HepG2 (cell line): ENCODE measurements around the gene QRFP. TPM values are rescaled to one million over a fixed set of nuclear protein-coding genes. Genes with fewer than 3 reads are reported as not detected.

ENCODE experiments used
- ATAC-seq: fragments of 200-7000 bp; cut with Tn5 transposase; 3 replicates; pipeline ENCODE4 v1.9.1; 2020; ENCODE audit warnings: mild to moderate bottlenecking, moderate library complexity
- BruUV-seq: library from RNA; stranded (reverse); fragments of 400-500 nt; replicated peaks from 2 replicates; lab custom pipeline; 2021; lab: Mats Ljungman, UMichigan
- CTCF ChIA-PET: fragments of 300-600 bp; formaldehyde crosslinking; extraction: SDS; loops from one replicate; lab custom pipeline; 2021; ENCODE audit warnings: low total read pairs, inconsistent platforms, low intra/inter-chr PET ratio; lab: Yijun Ruan, JAX
- POLR2A ChIA-PET: fragments of 350-600 bp; sonication (Branson Sonifier 250); formaldehyde crosslinking; loops from one replicate; lab custom pipeline; 2020; ENCODE audit warnings: antibody characterized with exemption, inconsistent platforms; lab: Yijun Ruan, JAX
- DNase-seq: peaks from one replicate; pipeline ENCODE4 v3.0.0-alpha.2; 2015; ENCODE audit warnings: low spot score
- FAIRE-seq: peaks from 3 replicates; lab custom pipeline; 2011; peaks lifted over from hg19 to GRCh38; lab: Jason Lieb, UNC
- H2AFZ ChIP-seq: one replicate; pipeline ENCODE4 v1.6.1; 2011; ENCODE audit warnings: low read length, inconsistent platforms
- H3K27ac ChIP-seq: fragments of 300-600 bp; 3 replicates; pipeline ENCODE4 v1.8.0; 2011; ENCODE audit warnings: mixed run types, mild to moderate bottlenecking, mixed read lengths, low read length, inconsistent platforms; ENCODE audit not compliant: insufficient read depth; ENCODE audit errors: extremely low read length
- H3K27me3 ChIP-seq, 2 experiments: fragments of 200-600 bp in 1 of 2; 2 replicates in 1 of 2; 3 replicates in 1 of 2; pipeline versions ENCODE4 v1.6.0 to v1.8.0; 2011; ENCODE audit warnings: low read length in 2 of 2, mild to moderate bottlenecking in 2 of 2, moderate library complexity in 2 of 2, inconsistent platforms in 1 of 2; ENCODE audit not compliant: insufficient read depth in 2 of 2, control insufficient read depth in 1 of 2
- H3K36me3 ChIP-seq, 2 experiments: fragments of 200-600 bp in 1 of 2; replicated peaks in 1 of 2; 2 replicates in 1 of 2; 3 replicates in 1 of 2; pipeline versions ENCODE4 v1.5.1 to v1.8.0; 2011; ENCODE audit warnings: low read length in 2 of 2, inconsistent platforms in 1 of 2; ENCODE audit not compliant: insufficient read depth in 2 of 2, control insufficient read depth in 1 of 2
- H3K4me1 ChIP-seq: 2 replicates; pipeline ENCODE4 v1.5.1; 2012; ENCODE audit warnings: low read length, inconsistent platforms; ENCODE audit not compliant: insufficient read depth
- H3K4me2 ChIP-seq: 2 replicates; pipeline ENCODE4 v1.6.0; 2011; ENCODE audit warnings: low read depth, low read length, inconsistent platforms
- H3K4me3 ChIP-seq, 3 experiments: fragments of 200-600 bp in 1 of 3; sonication (generic), shearing (Covaris generic) in 1 of 3; replicated peaks in 1 of 3; 2 replicates each; pipeline ENCODE4 v1.5.1; 2011 to 2016; ENCODE audit warnings: low read length in 3 of 3, inconsistent platforms in 2 of 3, low read depth in 2 of 3, mild to moderate bottlenecking in 2 of 3, control low read depth in 1 of 3, mixed read lengths in 1 of 3; ENCODE audit not compliant: insufficient read depth in 1 of 3
- H3K79me2 ChIP-seq: one replicate; pipeline ENCODE4 v1.6.1; 2011; ENCODE audit warnings: low read length, inconsistent platforms; ENCODE audit not compliant: insufficient read depth
- H3K9ac ChIP-seq: 2 replicates; pipeline ENCODE4 v1.6.0; 2011; ENCODE audit warnings: mild to moderate bottlenecking, low read depth, low read length, inconsistent platforms; ENCODE audit not compliant: insufficient read depth
- H3K9me3 ChIP-seq: 2 replicates; pipeline ENCODE4 v1.5.1; 2012; ENCODE audit warnings: mild to moderate bottlenecking, low read length
- H4K20me1 ChIP-seq: 2 replicates; pipeline ENCODE4 v1.6.0; 2011; ENCODE audit warnings: inconsistent platforms, mild to moderate bottlenecking, low read length, moderate library complexity; ENCODE audit not compliant: insufficient read depth
- AKNA ChIP-seq: sonication (generic); formaldehyde crosslinking; IDR thresholded peaks from 2 replicates; pipeline ENCODE4 v1.4.0; 2020; ENCODE audit warnings: missing genetic modification reagents, borderline replicate concordance
- ETV5 ChIP-seq: IDR thresholded peaks from 2 replicates; pipeline ENCODE4 v1.6.1; 2018; ENCODE audit warnings: missing biosample characterization, missing genetic modification reagents, inconsistent platforms, borderline replicate concordance
- EZH2 ChIP-seq: conservative IDR thresholded peaks from 2 replicates; pipeline ENCODE4 v1.6.1; 2012; ENCODE audit warnings: mild to moderate bottlenecking, low read depth, low read length, moderate library complexity
- MEIS2 ChIP-seq: sonication (generic); formaldehyde crosslinking; IDR thresholded peaks from 2 replicates; pipeline ENCODE4 v1.9.0; 2021; ENCODE audit warnings: mild to moderate bottlenecking, missing genetic modification reagents
- NR2F1 ChIP-seq, 2 experiments: fragments of 450-650 bp in 1 of 2; formaldehyde crosslinking in 1 of 2; IDR thresholded peaks; 2 replicates each; pipeline versions ENCODE4 v1.5.0 to v1.6.1; 2016 to 2020; ENCODE audit warnings: mild to moderate bottlenecking in 1 of 2, missing compliant biosample characterization in 1 of 2, missing genetic modification reagents in 1 of 2, moderate library complexity in 1 of 2
- SRSF9 ChIP-seq: fragments of 200-400 bp; formaldehyde crosslinking; IDR thresholded peaks from 2 replicates; pipeline ENCODE4 v1.6.1; 2018; ENCODE audit warnings: borderline replicate concordance, mild to moderate bottlenecking, low read depth, low read length; ENCODE audit not compliant: insufficient read depth, poor library complexity, severe bottlenecking
- ZKSCAN5 ChIP-seq: sonication (generic); formaldehyde crosslinking; IDR thresholded peaks from 2 replicates; pipeline ENCODE4 v1.5.1; 2020; ENCODE audit warnings: mild to moderate bottlenecking, missing genetic modification reagents
- ZNF34 ChIP-seq: sonication (generic); formaldehyde crosslinking; IDR thresholded peaks from 2 replicates; pipeline ENCODE4 v1.4.0; 2020; ENCODE audit warnings: mild to moderate bottlenecking, missing genetic modification reagents, borderline replicate concordance
- ZNF672 ChIP-seq: sonication (generic); formaldehyde crosslinking; IDR thresholded peaks from 2 replicates; pipeline ENCODE4 v1.8.1; 2022; ENCODE audit warnings: missing genetic modification reagents
- ZNF703 ChIP-seq: sonication (generic); formaldehyde crosslinking; IDR thresholded peaks from 2 replicates; pipeline ENCODE4 v1.5.1; 2020; ENCODE audit warnings: missing genetic modification reagents, mild to moderate bottlenecking, moderate library complexity, borderline replicate concordance
- ZNF777 ChIP-seq: sonication (generic); formaldehyde crosslinking; IDR thresholded peaks from 2 replicates; pipeline ENCODE4 v1.4.0; 2020; ENCODE audit warnings: missing genetic modification reagents
- WGBS: methylation state at CpG from one replicate; pipeline ENCODE4 v1.1.6; 2017; ENCODE audit warnings: low lambda C conversion rate; 5-methylcytosine and 5-hydroxymethylcytosine counted together
- in situ Hi-C: cut with HindIII; loops from 2 replicates; pipeline ENCODE4 v1.10.0; 2017; ENCODE audit warnings: low pct_unique_long_range_greater_than_20kb; ENCODE audit not compliant: extremely low pct_ligation_motif_present
- intact Hi-C: fragments of 100-400 bp; cut with micrococcal nuclease; formaldehyde crosslinking; loops from one replicate; pipeline ENCODE4 v1.10.0; 2022; ENCODE audit not compliant: unreplicated experiment
- polyA plus RNA-seq, 8 experiments: library from polyadenylated mRNA; depleted of rRNA in 3 of 8; stranded (reverse) in 7 of 8; unstranded in 1 of 8; fragments of >200 nt; fragmentation: Illumina TruSeq in 4 of 8; extraction: Trizol in 4 of 8; gene quantifications; 2 replicates each; pipeline versions ENCODE4 v1.2.1 to v1.2.3, GENCODE V29; 2011 to 2016; ENCODE audit warnings: low read depth in 4 of 8, missing spikeins in 1 of 8, mixed read lengths in 1 of 8; ENCODE audit not compliant: insufficient read depth in 1 of 8
- total RNA-seq, 5 experiments: library from RNA; depleted of rRNA; stranded (reverse); fragments of >200 nt; fragmentation: Illumina TruSeq; extraction: Trizol; gene quantifications; 2 replicates each; pipeline ENCODE4 v1.2.3, GENCODE V29; 2016; ENCODE audit warnings: low read depth in 1 of 5
- TF ChIP-seq, protein P1 (sequence below): sonication (generic); formaldehyde crosslinking; conservative IDR thresholded peaks from 2 replicates; pipeline ENCODE4 v1.8.0; 2022; ENCODE audit warnings: low read depth, missing genetic modification reagents

Gene QRFP
- total and polyA plus RNA-seq, 2 of the 13 experiments (the other 11 are each of a cell fraction or from before 2014, with no cell fraction given) = not detected

GRCh38 chr9:130925050-130925678 is 28.6 kb upstream of the QRFP start:
- Histone ChIP-seq H4K20me1 (no peaks in the 10 kb centered on the region), H3K4me3 (no peak overlapping the region), H3K9ac (no peak overlapping the region), H3K79me2 (no peaks in the 10 kb centered on the region), H3K36me3 (no peaks in the 10 kb centered on the region), H3K27ac (no peak overlapping the region), H3K27me3 (peaks cover 26 to 98% of the 10 kb centered on the region in 2 experiments), H2AFZ (no peak overlapping the region), H3K4me1 (peaks cover 35% of the 10 kb centered on the region), H3K4me2 (no peak overlapping the region), H3K9me3 (no peaks in the 10 kb centered on the region)
- TF ChIP-seq EZH2 = peak; percentile 33
- no peak for TF ChIP-seq NR2F1 (CRISPR knock-in tag; IDR thresholded peaks at IDR 0.05)
- BruUV-seq = no TSS peak
- DNase-seq = no peak
- ATAC-seq = no peak
- 30% methylated on average over 14 of the region's 19 CpGs for WGBS
- no peak for FAIRE-seq
- ChIA-PET CTCF (no interaction called here), POLR2A (no interaction called here)
- intact Hi-C loops = no loop called here
- in situ Hi-C loops = no loop called here

GRCh38 chr9:130924448-130924788 is 27.8 kb upstream of the QRFP start:
- Histone ChIP-seq H3K9ac (no peak overlapping the region), H4K20me1 (no peaks in the 10 kb centered on the region), H3K4me2 (no peak overlapping the region), H3K4me3 (no peak overlapping the region), H3K9me3 (no peaks in the 10 kb centered on the region), H3K4me1 (peaks cover 35% of the 10 kb centered on the region), H3K79me2 (no peaks in the 10 kb centered on the region), H2AFZ (no peak overlapping the region), H3K27ac (no peak overlapping the region), H3K36me3 (no peaks in the 10 kb centered on the region), H3K27me3 (peaks cover 31 to 98% of the 10 kb centered on the region in 2 experiments)
- no TSS peak for BruUV-seq
- WGBS = 0% methylated on average over 1 of the region's 10 CpGs
- in situ Hi-C loops (no loop called here), intact Hi-C loops (no loop called here)
- ATAC-seq (no peak), FAIRE-seq (no peak), DNase-seq (no peak)
- POLR2A ChIA-PET = no interaction called here
- CTCF ChIA-PET = no interaction called here
- TF ChIP-seq SRSF9 = no peak
- TF ChIP-seq ZKSCAN5 (CRISPR knock-in tag) = no peak
- TF ChIP-seq, protein P1, sequence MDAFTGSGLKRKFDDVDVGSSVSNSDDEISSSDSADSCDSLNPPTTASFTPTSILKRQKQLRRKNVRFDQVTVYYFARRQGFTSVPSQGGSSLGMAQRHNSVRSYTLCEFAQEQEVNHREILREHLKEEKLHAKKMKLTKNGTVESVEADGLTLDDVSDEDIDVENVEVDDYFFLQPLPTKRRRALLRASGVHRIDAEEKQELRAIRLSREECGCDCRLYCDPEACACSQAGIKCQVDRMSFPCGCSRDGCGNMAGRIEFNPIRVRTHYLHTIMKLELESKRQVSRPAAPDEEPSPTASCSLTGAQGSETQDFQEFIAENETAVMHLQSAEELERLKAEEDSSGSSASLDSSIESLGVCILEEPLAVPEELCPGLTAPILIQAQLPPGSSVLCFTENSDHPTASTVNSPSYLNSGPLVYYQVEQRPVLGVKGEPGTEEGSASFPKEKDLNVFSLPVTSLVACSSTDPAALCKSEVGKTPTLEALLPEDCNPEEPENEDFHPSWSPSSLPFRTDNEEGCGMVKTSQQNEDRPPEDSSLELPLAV = no peak
- TF ChIP-seq AKNA = no peak
- no peak for TF ChIP-seq ZNF777 (CRISPR knock-in tag)
- no peak for TF ChIP-seq ZNF703 (CRISPR knock-in tag)
- TF ChIP-seq MEIS2 (CRISPR knock-in tag) = no peak
- no peak for TF ChIP-seq ETV5 (CRISPR knock-in tag)
- no peak for TF ChIP-seq ZNF672
- no peak for TF ChIP-seq ZNF34 (CRISPR knock-in tag)
